ENCODE measurements around the gene NDUFB10.

NDUFB10 gene

GRCh38 chr16:1980030-1980769 lies 20.9 kb downstream of the NDUFB10 start:
- no peak overlapping the region for H3K4me3 ChIP-seq (ENCODE audit: low read depth in 1 of 2, low read length in 2 of 2)
- no peak for DNase-seq
- TF ChIP-seq CTCF (IDR thresholded peaks at IDR 0.05; ENCODE audit: borderline replicate concordance, extremely low read depth, low read length, poor library complexity, severe bottlenecking) (no peak), EZH2 (IDR thresholded peaks at IDR 0.05; ENCODE audit: borderline replicate concordance, low read depth, low read length, severe bottlenecking) (no peak)
- ATAC-seq (ENCODE audit: insufficient read depth, low read depth), result no peak
- no peak overlapping the region for H2AFZ ChIP-seq (ENCODE audit: low read depth, low read length)
- H3K9ac ChIP-seq (ENCODE audit: low read depth, low read length), result no peak overlapping the region
- H3K27ac ChIP-seq (ENCODE audit: low read length), result no peak overlapping the region
- H3K27me3 ChIP-seq (ENCODE audit: insufficient read depth, low read length, poor library complexity), result peaks cover 14% of the 10 kb centered on the region
- H3K4me1 ChIP-seq (ENCODE audit: insufficient read depth, low read length), result peaks cover 20% of the 10 kb centered on the region
- H3K36me3 ChIP-seq (ENCODE audit: insufficient read depth, low read length), result peaks cover 45% of the 10 kb centered on the region
- H3K4me2 ChIP-seq (ENCODE audit: insufficient read depth, low read length), result no peak overlapping the region
- peaks cover 17% of the 10 kb centered on the region for H3K79me2 ChIP-seq (ENCODE audit: insufficient read depth, low read length)
- H3K9me3 ChIP-seq (ENCODE audit: insufficient read depth, low read length, severe bottlenecking), result no peaks in the 10 kb centered on the region
- peaks cover 8% of the 10 kb centered on the region; the same call in 1 of the 2 replicates for H4K20me1 ChIP-seq (ENCODE audit: insufficient read depth, low read length)

- Histone ChIP-seq H2AFZ (ENCODE audit: low read depth, low read length) (no peak overlapping the region), H3K4me2 (ENCODE audit: insufficient read depth, low read length) (no peak overlapping the region), H3K36me3 (ENCODE audit: insufficient read depth, low read length) (peaks cover 43% of the 10 kb centered on the region), H3K4me1 (ENCODE audit: insufficient read depth, low read length) (peaks cover 24% of the 10 kb centered on the region), H3K9ac (ENCODE audit: low read depth, low read length) (no peak overlapping the region), H3K9me3 (ENCODE audit: insufficient read depth, low read length, severe bottlenecking) (no peaks in the 10 kb centered on the region), H3K27me3 (ENCODE audit: insufficient read depth, low read length, poor library complexity) (peaks cover 14% of the 10 kb centered on the region), H4K20me1 (ENCODE audit: insufficient read depth, low read length) (peaks cover 6% of the 10 kb centered on the region; the same call in 1 of the 2 replicates), H3K27ac (ENCODE audit: low read length) (no peak overlapping the region), H3K79me2 (ENCODE audit: insufficient read depth, low read length) (peaks cover 18% of the 10 kb centered on the region), H3K4me3 (ENCODE audit: low read depth in 1 of 2, low read length in 2 of 2) (no peak overlapping the region)
- no peak for TF ChIP-seq EZH2 (IDR thresholded peaks at IDR 0.05; ENCODE audit: borderline replicate concordance, low read depth, low read length, severe bottlenecking)
- TF ChIP-seq CTCF (IDR thresholded peaks at IDR 0.05; ENCODE audit: borderline replicate concordance, extremely low read depth, low read length, poor library complexity, severe bottlenecking), result no peak
- ATAC-seq (ENCODE audit: insufficient read depth, low read depth) (no peak), DNase-seq (no peak)
These were observed 21.4 kb downstream of the NDUFB10 start for GRCh38 chr16:1980770-1981087.

- no peak within 1 kb of the TSS for H3K9ac ChIP-seq (ENCODE audit: low read depth, low read length)
- peaks cover 24% of the 10 kb centered on the region for H3K4me1 ChIP-seq (ENCODE audit: insufficient read depth, low read length)
- H4K20me1 ChIP-seq (ENCODE audit: insufficient read depth, low read length), result peaks cover 4% of the 10 kb centered on the region; the same call in 1 of the 2 replicates
- ATAC-seq (ENCODE audit: insufficient read depth, low read depth), result no peak
- peaks cover 18% of the 10 kb centered on the region for H3K79me2 ChIP-seq (ENCODE audit: insufficient read depth, low read length)
- H2AFZ ChIP-seq (ENCODE audit: low read depth, low read length), result no peak within 1 kb of the TSS
- DNase-seq, result no peak
- no peak within 1 kb of the TSS for H3K4me3 ChIP-seq (ENCODE audit: low read depth in 1 of 2, low read length in 2 of 2)
- peaks cover 43% of the 10 kb centered on the region for H3K36me3 ChIP-seq (ENCODE audit: insufficient read depth, low read length)
- no peak within 1 kb of the TSS for H3K4me2 ChIP-seq (ENCODE audit: insufficient read depth, low read length)
- H3K27me3 ChIP-seq (ENCODE audit: insufficient read depth, low read length, poor library complexity), result peaks cover 14% of the 10 kb centered on the region
- no peak for TF ChIP-seq CTCF (IDR thresholded peaks at IDR 0.05; ENCODE audit: borderline replicate concordance, extremely low read depth, low read length, poor library complexity, severe bottlenecking)
- TF ChIP-seq EZH2 (IDR thresholded peaks at IDR 0.05; ENCODE audit: borderline replicate concordance, low read depth, low read length, severe bottlenecking), result no peak
- H3K27ac ChIP-seq (ENCODE audit: low read length), result no peak within 1 kb of the TSS
- H3K9me3 ChIP-seq (ENCODE audit: insufficient read depth, low read length, severe bottlenecking), result no peaks in the 10 kb centered on the region
These were observed 22.1 kb downstream of the NDUFB10 start, which contains the start of gene NOXO1 for GRCh38 chr16:1981398-1981836. NOXO1 (minus strand) TSS chr16:1981469; CDS start chr16:1981179, 290 bp downstream.
